IPS-15b (cell line): ENCODE results near the gene ASB8.
A peak's percentile ranks its signal among the peaks of the same experiment; 100 is the strongest.

Source experiments
- H3K27me3 ChIP-seq: one replicate; pipeline ENCODE4 v1.6.1; 2013; ENCODE audit warnings: low read length; ENCODE audit not compliant: control insufficient read depth, insufficient read depth
- H3K36me3 ChIP-seq: one replicate; pipeline ENCODE4 v1.6.1; 2013; ENCODE audit warnings: low read length; ENCODE audit not compliant: control insufficient read depth, insufficient read depth
- H3K4me1 ChIP-seq: one replicate; pipeline ENCODE4 v1.6.1; 2013; ENCODE audit warnings: mild to moderate bottlenecking, low read length; ENCODE audit not compliant: control insufficient read depth, insufficient read depth
- H3K4me3 ChIP-seq: one replicate; pipeline ENCODE4 v1.5.1; 2013; ENCODE audit warnings: low read depth, low read length
- H3K9ac ChIP-seq: one replicate; pipeline ENCODE4 v1.6.1; 2013; ENCODE audit warnings: low read depth, mild to moderate bottlenecking, low read length
- H3K9me3 ChIP-seq: one replicate; pipeline ENCODE4 v1.6.1; 2013; ENCODE audit warnings: mild to moderate bottlenecking, low read length; ENCODE audit not compliant: control insufficient read depth, insufficient read depth

Gene ASB8

DNA sequence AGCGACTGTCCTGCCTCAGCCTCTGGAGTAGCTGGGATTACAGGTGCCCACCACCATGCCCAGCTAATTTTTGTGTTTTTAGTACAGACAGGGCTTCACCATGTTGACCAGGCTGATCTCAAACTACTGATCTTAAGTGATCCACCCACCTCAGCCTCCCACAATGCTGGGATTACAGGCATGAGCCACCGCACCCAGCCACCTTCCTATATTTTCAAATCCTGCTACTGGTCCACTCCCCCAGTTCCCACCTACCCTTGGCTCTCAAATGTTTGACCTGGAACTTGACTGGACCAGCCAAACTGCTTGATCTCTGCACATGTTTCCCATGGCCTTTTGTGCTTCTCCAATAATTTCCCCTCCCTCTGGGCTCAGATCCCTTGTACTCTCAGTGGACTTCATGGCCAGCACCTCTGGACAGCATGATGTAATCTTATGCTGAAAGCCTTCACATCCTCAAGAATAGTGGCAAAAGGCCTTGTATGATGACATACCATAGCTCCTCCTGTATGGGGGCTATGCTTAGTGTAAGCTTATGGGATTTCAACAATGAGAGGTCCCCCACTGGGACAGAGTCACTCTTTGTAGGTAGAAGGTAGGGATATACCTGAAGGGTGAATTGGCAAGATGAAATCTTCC is 23.7 kb upstream of the ASB8 start:
- H3K27me3 ChIP-seq: peaks cover 52% of the 10 kb centered on the region
- H3K9me3 ChIP-seq: no peaks in the 10 kb centered on the region
- H3K36me3 ChIP-seq: no peaks in the 10 kb centered on the region
- peaks cover 15% of the 10 kb centered on the region for H3K4me1 ChIP-seq
- H3K9ac ChIP-seq: no peak overlapping the region
- H3K4me3 ChIP-seq: no peak overlapping the region

DNA sequence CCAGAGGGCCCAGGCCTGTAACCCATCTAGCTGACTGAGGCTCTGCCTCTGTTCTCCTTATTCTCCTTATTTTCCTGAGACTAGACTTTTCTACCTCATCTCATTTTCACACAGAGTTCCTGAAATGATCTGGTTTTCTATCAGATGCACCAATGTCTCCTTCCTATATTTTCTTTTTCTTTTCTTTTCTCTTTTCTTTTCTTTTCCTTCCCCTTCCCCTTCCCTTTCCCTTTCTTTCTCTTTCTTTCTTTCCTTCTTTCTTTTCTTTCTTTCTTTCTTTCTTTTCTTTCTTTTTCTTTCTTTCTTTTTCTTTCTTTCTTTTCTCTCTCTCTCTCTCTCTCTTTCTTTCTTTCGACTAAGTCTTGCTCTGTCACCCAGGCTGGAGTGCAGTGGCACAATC is 23.1 kb upstream of the ASB8 start:
- no peak overlapping the region for H3K4me3 ChIP-seq
- no peaks in the 10 kb centered on the region for H3K9me3 ChIP-seq
- H3K27me3 ChIP-seq: peaks cover 46% of the 10 kb centered on the region
- H3K36me3 ChIP-seq: no peaks in the 10 kb centered on the region
- peaks cover 16% of the 10 kb centered on the region for H3K4me1 ChIP-seq
- H3K9ac ChIP-seq: no peak overlapping the region

DNA sequence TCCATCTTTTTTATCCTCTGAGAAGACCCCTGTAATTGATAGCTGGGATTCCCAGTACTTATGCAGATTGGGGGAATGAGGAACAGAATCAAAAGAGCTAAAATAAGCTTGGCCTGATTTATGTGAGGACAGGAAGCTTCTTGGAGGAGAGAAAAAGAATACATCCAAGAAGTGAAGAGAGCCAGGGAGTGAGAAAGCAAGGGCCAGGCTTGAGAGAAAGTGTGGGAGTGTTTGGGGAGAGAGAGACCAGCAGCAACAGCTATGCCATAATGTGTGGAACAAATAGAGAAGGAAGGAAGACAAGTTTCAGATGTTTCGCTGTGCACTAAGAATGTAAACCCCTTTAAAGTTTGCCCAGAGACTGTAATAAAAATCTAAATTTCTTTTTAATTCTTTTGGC is 22.2 kb upstream of the ASB8 start:
- Histone ChIP-seq H3K4me3 (no peak overlapping the region), H3K4me1 (peaks cover 13% of the 10 kb centered on the region), H3K9ac (no peak overlapping the region), H3K9me3 (no peaks in the 10 kb centered on the region), H3K27me3 (peaks cover 37% of the 10 kb centered on the region), H3K36me3 (no peaks in the 10 kb centered on the region)

DNA sequence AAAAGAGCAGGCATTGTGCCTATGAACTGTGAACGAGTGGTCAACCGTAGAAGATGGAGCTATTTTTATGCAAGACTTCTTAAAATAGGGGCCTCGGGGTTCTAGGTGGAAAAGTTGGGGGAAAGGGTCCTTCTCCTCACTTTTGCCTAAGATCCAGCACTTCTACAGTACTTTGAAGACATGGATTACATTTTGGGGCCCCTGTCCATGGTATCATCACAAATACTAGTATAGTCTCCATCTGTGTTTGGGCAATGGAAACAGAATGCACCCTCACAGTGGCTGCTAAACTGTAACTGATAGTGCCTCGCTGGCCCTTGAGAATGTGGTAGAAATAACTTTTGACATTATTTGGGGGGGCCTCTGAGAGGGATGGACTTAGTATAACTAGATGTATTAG is 20.7 kb upstream of the ASB8 start:
- H3K9me3 ChIP-seq: no peaks in the 10 kb centered on the region
- H3K9ac ChIP-seq: no peak overlapping the region
- H3K36me3 ChIP-seq: no peaks in the 10 kb centered on the region
- H3K27me3 ChIP-seq: peaks cover 31% of the 10 kb centered on the region
- H3K4me3 ChIP-seq: no peak overlapping the region
- H3K4me1 ChIP-seq: peaks cover 13% of the 10 kb centered on the region

DNA sequence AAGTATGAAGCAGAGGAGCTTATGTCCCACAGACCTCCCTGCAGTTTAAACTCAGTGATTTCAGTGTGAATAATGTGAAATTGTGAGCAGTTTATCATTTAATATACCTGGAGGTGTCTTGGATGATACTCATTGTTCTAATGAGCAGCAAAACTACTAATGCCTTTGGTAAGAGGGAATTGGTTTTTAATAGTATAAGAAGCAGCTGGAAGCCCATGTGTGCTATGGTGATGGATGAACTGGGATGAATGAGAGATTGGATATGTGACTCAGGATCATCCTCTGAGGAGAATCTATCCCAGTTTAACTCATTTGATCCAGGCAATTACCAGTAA is 19.1 kb upstream of the ASB8 start:
- H3K27me3 ChIP-seq: peaks cover 18% of the 10 kb centered on the region
- no peaks in the 10 kb centered on the region for H3K36me3 ChIP-seq
- H3K9ac ChIP-seq: no peak overlapping the region
- H3K9me3 ChIP-seq: no peaks in the 10 kb centered on the region
- peaks cover 13% of the 10 kb centered on the region for H3K4me1 ChIP-seq
- no peak overlapping the region for H3K4me3 ChIP-seq

DNA sequence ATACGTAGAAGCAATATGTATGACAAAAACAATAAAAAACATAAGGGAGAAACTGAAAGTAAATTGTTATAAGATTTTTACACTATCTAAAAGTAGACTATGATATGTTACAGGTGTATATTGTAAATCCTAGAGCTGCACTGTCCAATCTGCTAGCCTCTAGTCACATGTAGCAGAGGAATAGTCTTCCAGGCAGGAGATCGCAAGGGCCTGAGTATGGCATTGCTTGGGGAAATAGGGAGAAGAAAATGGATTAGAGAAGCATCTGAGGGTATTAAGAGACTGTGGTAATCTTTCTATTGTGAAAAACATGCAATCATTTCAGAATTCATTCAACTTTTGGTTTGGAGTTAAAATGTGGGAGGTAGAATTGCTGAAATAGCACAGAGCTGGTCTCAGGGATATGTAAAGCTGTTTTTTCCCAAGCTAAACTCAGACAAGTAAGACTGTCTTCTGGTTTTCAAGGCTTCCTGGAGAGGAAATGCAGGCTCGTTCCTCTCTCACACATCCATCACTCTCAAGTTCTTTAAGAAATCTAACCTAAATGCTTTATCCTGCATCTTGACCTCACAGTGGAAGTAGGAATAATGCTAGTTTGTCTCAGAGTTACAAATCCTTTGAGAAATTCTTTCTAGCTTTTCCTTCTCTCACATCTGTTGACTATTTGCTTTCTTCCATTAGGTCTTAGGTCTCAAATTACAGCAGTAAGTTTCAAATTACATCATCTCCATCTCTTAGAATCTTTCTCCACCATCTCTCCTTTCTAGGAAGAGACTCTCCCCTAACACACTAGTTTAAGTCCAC is 18.5 kb upstream of the ASB8 start:
- no peaks in the 10 kb centered on the region for H3K9me3 ChIP-seq
- no peak overlapping the region for H3K9ac ChIP-seq
- H3K27me3 ChIP-seq: peaks cover 13% of the 10 kb centered on the region
- H3K36me3 ChIP-seq: no peaks in the 10 kb centered on the region
- H3K4me1 ChIP-seq: peaks cover 13% of the 10 kb centered on the region
- peak overlapping the region; percentile 10 for H3K4me3 ChIP-seq

DNA sequence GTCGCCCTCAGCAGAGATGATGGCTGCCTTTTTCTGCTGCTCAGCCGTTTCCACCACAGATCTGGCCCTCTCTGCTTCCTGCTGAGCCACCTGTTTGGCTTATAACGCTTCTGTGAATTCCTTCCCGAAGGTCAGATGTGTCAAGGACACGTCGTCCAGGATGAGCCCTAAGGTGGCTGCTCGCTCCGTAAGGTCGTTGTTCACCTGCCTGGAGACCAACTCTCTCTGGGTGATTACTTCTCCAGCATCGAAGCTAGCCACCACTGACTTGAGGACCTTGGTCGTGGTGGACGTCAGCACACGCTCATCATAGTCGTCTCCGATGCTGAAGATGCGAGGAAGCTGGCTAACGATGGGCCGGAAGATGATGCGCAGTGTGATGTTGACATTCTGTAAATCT is 11.7 kb upstream of the ASB8 start:
- Histone ChIP-seq H3K4me1 (no peaks in the 10 kb centered on the region), H3K9me3 (no peaks in the 10 kb centered on the region), H3K27me3 (no peaks in the 10 kb centered on the region), H3K4me3 (no peak overlapping the region), H3K9ac (no peak overlapping the region), H3K36me3 (no peaks in the 10 kb centered on the region)

DNA sequence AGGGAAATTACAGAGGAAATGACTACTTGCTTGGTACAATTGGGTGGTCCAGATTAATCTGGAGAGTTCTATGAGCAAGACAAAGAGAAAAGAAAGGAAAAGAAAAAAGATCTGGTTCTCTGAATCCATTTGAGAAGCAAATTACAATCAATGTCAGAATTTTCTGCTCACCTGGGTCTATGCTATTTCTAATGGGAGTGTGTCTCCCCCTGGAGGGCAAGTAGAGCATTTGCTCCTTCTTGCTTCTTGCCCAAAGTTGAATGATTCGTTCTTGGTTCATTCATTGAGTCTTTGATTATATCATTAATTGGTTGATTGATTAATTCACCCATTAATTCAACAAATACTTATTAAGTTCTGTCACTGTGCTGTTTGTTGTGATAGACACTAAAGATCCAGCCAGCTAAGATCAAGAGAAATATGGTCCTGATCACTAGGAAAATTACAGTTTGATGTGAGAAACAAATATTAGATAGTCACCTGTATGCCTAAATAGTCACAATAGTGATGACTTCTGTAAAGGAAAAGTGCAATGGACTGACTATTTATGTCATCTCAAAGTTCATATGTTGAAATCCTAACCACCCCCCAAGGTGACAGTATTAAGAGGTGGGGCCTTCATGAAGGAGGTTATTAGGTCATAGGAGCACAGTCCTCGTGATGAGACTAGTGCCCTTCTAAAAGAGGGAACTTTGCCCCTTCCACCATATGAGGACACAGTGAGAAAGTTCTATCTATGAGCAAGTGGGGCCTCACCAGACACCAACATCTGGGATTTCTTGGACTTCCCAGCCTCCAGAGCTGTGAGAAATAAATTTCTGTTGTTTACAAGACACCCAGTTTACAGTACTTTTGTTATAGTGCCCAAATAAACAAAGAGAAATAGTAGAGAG is 8.0 kb upstream of the ASB8 start:
- Histone ChIP-seq H3K4me1 (no peaks in the 10 kb centered on the region), H3K36me3 (no peaks in the 10 kb centered on the region), H3K9ac (no peak overlapping the region), H3K4me3 (no peak overlapping the region), H3K9me3 (no peaks in the 10 kb centered on the region), H3K27me3 (no peaks in the 10 kb centered on the region)

DNA sequence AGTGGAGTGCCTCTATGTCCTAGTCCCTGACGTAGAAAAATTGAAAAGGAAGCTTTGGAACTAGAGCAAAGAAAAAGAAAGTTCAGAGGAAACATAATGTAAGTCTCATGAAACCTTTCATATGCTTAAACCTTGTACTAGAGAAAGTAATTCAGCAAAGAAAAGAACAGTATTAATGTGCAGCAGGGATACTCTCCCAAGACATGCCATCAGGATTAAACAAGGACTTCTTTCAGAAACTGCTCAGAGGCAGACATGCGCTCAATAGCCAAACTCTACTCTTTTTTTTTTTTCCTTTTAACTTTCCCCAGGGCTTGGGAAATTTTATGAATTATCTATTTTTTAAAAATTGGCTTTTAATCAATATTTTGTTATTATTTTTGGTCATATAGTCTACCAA is 7.1 kb upstream of the ASB8 start:
- H3K9me3 ChIP-seq: no peaks in the 10 kb centered on the region
- no peak overlapping the region for H3K9ac ChIP-seq
- H3K27me3 ChIP-seq: no peaks in the 10 kb centered on the region
- H3K4me1 ChIP-seq: no peaks in the 10 kb centered on the region
- H3K36me3 ChIP-seq: no peaks in the 10 kb centered on the region
- no peak overlapping the region for H3K4me3 ChIP-seq

DNA sequence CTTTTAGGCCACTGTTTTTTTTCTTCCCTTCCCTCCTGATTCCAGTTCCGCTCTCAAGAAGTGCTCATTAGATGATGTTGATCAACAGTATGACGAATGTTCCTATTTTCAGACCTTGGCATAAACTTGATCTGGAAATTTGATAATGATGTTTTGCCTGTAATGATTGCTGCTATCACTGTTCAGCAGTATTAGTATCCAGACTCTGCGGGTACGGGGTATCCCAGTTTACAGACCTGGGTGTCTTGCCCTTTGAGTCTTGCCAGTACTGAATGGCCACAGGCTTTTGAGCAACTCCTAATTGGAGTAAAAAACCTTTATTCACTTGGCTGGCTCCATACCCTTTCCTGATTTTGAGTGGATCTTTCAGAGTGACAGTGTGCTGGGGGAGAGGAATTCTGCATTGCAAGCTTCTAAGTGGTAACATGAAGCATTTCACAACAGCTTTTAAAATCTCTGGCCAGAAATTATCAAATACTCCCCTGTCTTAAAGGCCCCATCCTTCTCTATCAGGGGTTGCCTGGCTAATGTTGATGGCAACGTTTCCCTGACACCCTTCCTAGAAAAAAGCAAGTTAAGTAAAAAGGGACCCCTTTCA is 5.9 kb upstream of the ASB8 start:
- no peak overlapping the region for H3K9ac ChIP-seq
- H3K4me1 ChIP-seq: no peaks in the 10 kb centered on the region
- no peak overlapping the region for H3K4me3 ChIP-seq
- no peaks in the 10 kb centered on the region for H3K9me3 ChIP-seq
- no peaks in the 10 kb centered on the region for H3K27me3 ChIP-seq
- H3K36me3 ChIP-seq: no peaks in the 10 kb centered on the region

DNA sequence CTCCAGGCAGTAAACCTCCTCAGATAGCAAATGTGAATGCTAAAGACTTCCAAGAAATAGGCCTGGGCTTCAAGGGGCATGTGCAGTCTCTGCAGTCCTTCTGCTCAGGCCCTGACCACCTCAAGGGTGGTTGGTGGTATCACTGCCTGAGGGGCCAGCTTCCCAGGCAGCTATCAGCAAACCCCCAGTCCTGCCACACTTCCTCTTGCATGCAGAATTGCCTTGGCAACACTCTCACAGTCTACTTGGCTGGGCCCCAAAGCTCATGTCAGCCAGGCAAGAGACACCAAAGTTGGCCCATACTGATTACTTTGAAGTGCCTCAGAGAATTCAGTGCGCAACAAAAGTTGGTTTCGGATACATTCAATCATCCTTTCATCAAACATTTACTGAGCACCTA is 3.5 kb upstream of the ASB8 start:
- Histone ChIP-seq H3K9ac (no peak overlapping the region), H3K4me3 (no peak overlapping the region), H3K36me3 (no peaks in the 10 kb centered on the region), H3K9me3 (no peaks in the 10 kb centered on the region), H3K4me1 (no peaks in the 10 kb centered on the region), H3K27me3 (no peaks in the 10 kb centered on the region)
